ENCODE data around the gene CDAN1. TPM values are rescaled to one million over a fixed set of nuclear protein-coding genes. Genes with fewer than 3 reads are reported as not detected.

CDAN1 gene
- polyA plus RNA-seq, 1 donor from 2014 or later, result 16.8 TPM

GRCh38 chr15:42694398-42694797, 42.5 kb downstream of the CDAN1 start:
- Histone ChIP-seq H3K4me3 (ENCODE audit: low read length) (no peak overlapping the region), H3K36me3 (ENCODE audit: insufficient read depth, low read length) (no peaks in the 10 kb centered on the region)

GRCh38 chr15:42693942-42694341, 43.0 kb downstream of the CDAN1 start:
- no peaks in the 10 kb centered on the region for H3K27me3 ChIP-seq (ENCODE audit: insufficient read depth, low read depth, low read length)
- H3K79me2 ChIP-seq (replicated peaks; ENCODE audit: insufficient read depth, low read length), result no peaks in the 10 kb centered on the region
- no peaks in the 10 kb centered on the region for H3K36me3 ChIP-seq (ENCODE audit: insufficient read depth, low read length)
- H3K9me2 ChIP-seq (ENCODE audit: insufficient read depth, low read length), result no peaks in the 10 kb centered on the region
- no peak overlapping the region for H3K27ac ChIP-seq (ENCODE audit: low read length)
- H2AFZ ChIP-seq (ENCODE audit: low read depth, low read length), result no peak overlapping the region
- H4K20me1 ChIP-seq (ENCODE audit: insufficient read depth), result no peaks in the 10 kb centered on the region
- no peaks in the 10 kb centered on the region for H3K9me3 ChIP-seq (ENCODE audit: low read length)
- H3K9ac ChIP-seq (ENCODE audit: low read length), result no peak overlapping the region
- H3K4me2 ChIP-seq (ENCODE audit: low read length), result no peak overlapping the region
- no peaks in the 10 kb centered on the region for H3F3A ChIP-seq (ENCODE audit: insufficient read depth, low read length, poor library complexity, severe bottlenecking)
- H3K4me3 ChIP-seq (ENCODE audit: low read length), result no peak overlapping the region
- no peak for TF ChIP-seq MXI1 (conservative IDR thresholded peaks at IDR 0.05; ENCODE audit: poor library complexity, severe bottlenecking)
- no peak for TF ChIP-seq RAD21 (conservative IDR thresholded peaks at IDR 0.05)
- no peak for TF ChIP-seq SMC3 (conservative IDR thresholded peaks at IDR 0.05; ENCODE audit: poor library complexity)
- TF ChIP-seq REST (IDR thresholded peaks at IDR 0.05; ENCODE audit: borderline replicate concordance), result no peak
- no peak for TF ChIP-seq POLR2AphosphoS5 (IDR thresholded peaks at IDR 0.05)
- TF ChIP-seq EP300 (conservative IDR thresholded peaks at IDR 0.05; ENCODE audit: poor library complexity, severe bottlenecking), result no peak
- no peak for TF ChIP-seq EZH2 (IDR thresholded peaks at IDR 0.05; ENCODE audit: borderline replicate concordance, insufficient read depth, low read length, poor library complexity, severe bottlenecking)

More at GRCh38 chr15:42694398-42694797, 42.5 kb downstream of the CDAN1 start:
- Histone ChIP-seq H3K4me2 (ENCODE audit: low read length) (no peak overlapping the region), H4K20me1 (ENCODE audit: insufficient read depth) (no peaks in the 10 kb centered on the region), H3K9me2 (ENCODE audit: insufficient read depth, low read length) (no peaks in the 10 kb centered on the region), H3K79me2 (replicated peaks; ENCODE audit: insufficient read depth, low read length) (no peaks in the 10 kb centered on the region), H3K27ac (ENCODE audit: low read length) (no peak overlapping the region), H2AFZ (ENCODE audit: low read depth, low read length) (no peak overlapping the region), H3K27me3 (ENCODE audit: insufficient read depth, low read depth, low read length) (no peaks in the 10 kb centered on the region), H3K9ac (ENCODE audit: low read length) (no peak overlapping the region), H3K9me3 (ENCODE audit: low read length) (no peaks in the 10 kb centered on the region), H3F3A (ENCODE audit: insufficient read depth, low read length, poor library complexity, severe bottlenecking) (no peaks in the 10 kb centered on the region)
- no peak for TF ChIP-seq CTCF (IDR thresholded peaks at IDR 0.05; ENCODE audit: poor library complexity, severe bottlenecking)
- TF ChIP-seq EZH2 (IDR thresholded peaks at IDR 0.05; ENCODE audit: borderline replicate concordance, insufficient read depth, low read length, poor library complexity, severe bottlenecking), result no peak
- no peak for TF ChIP-seq MXI1 (conservative IDR thresholded peaks at IDR 0.05; ENCODE audit: poor library complexity, severe bottlenecking)
- TF ChIP-seq REST (IDR thresholded peaks at IDR 0.05; ENCODE audit: borderline replicate concordance), result no peak
- TF ChIP-seq SMC3 (conservative IDR thresholded peaks at IDR 0.05; ENCODE audit: poor library complexity), result no peak
- no peak for TF ChIP-seq TAF1 (IDR thresholded peaks at IDR 0.05; ENCODE audit: low read depth)
- no peak for TF ChIP-seq EP300 (conservative IDR thresholded peaks at IDR 0.05; ENCODE audit: poor library complexity, severe bottlenecking)
- no peak for TF ChIP-seq POLR2AphosphoS5 (IDR thresholded peaks at IDR 0.05)
- no peak for TF ChIP-seq RAD21 (conservative IDR thresholded peaks at IDR 0.05)

Data from neural cell (in vitro differentiated cells).